WTC11 (cell line): ENCODE results near the gene PAK6. TPM values are rescaled to one million over a fixed set of nuclear protein-coding genes. Genes with fewer than 3 reads are reported as not detected.

Experiments used
- ATAC-seq: fragments of 200-7000 bp; cut with Tn5 transposase; 2 replicates; pipeline ENCODE4 v1.10.0; 2021; ENCODE audit warnings: mild to moderate bottlenecking, moderate library complexity
- CTCF ChIA-PET: fragments of 300-600 bp; sonication (Branson Sonifier 250); formaldehyde crosslinking; loops from one replicate; lab custom pipeline; 2021; ENCODE audit warnings: antibody characterized with exemption; lab: Charles Lee
- POLR2A ChIA-PET: fragments of 350-600 bp; sonication (Branson Sonifier 250); formaldehyde crosslinking; loops from one replicate; lab custom pipeline; 2021; ENCODE audit warnings: antibody characterized with exemption; lab: Charles Lee
- DNase-seq: peaks from one replicate; pipeline ENCODE4 v3.0.0; 2021; ENCODE audit warnings: low spot score
- H3K27ac Mint-ChIP-seq: 2 replicates; pipeline ENCODE4 v1.8.0; 2021; ENCODE audit warnings: mixed read lengths
- H3K27me3 Mint-ChIP-seq: 2 replicates; pipeline ENCODE4 v1.8.0; 2021; ENCODE audit warnings: low read depth, mild to moderate bottlenecking, moderate library complexity, mixed read lengths
- H3K36me3 Mint-ChIP-seq: 2 replicates; pipeline ENCODE4 v1.8.0; 2021; ENCODE audit warnings: mixed read lengths
- H3K4me1 Mint-ChIP-seq: 2 replicates; pipeline ENCODE4 v1.8.0; 2022; ENCODE audit warnings: mixed read lengths
- H3K4me3 Mint-ChIP-seq: 2 replicates; pipeline ENCODE4 v1.8.0; 2021; ENCODE audit warnings: mild to moderate bottlenecking, moderate library complexity, mixed read lengths
- H3K9me3 Mint-ChIP-seq: 2 replicates; pipeline ENCODE4 v1.8.0; 2021; ENCODE audit warnings: mixed read lengths
- ARID4B ChIP-seq: sonication (generic); formaldehyde crosslinking; IDR thresholded peaks from 2 replicates; pipeline ENCODE4 v1.8.0; 2023; ENCODE audit warnings: missing genetic modification reagents, mild to moderate bottlenecking, borderline replicate concordance
- ATF1 ChIP-seq: sonication (generic); formaldehyde crosslinking; IDR thresholded peaks from 2 replicates; pipeline ENCODE4 v1.8.1; 2023; ENCODE audit warnings: mild to moderate bottlenecking, moderate library complexity, missing genetic modification reagents
- CBFB ChIP-seq: sonication (generic); formaldehyde crosslinking; IDR thresholded peaks from 2 replicates; pipeline ENCODE4 v1.8.1; 2022; ENCODE audit warnings: mild to moderate bottlenecking, low read depth, missing genetic modification reagents
- ELF4 ChIP-seq: sonication (generic); formaldehyde crosslinking; IDR thresholded peaks from 2 replicates; pipeline ENCODE4 v1.8.1; 2022; ENCODE audit warnings: low read depth, mild to moderate bottlenecking, moderate library complexity, missing genetic modification reagents
- ERG ChIP-seq: fragments of 250-450 bp; sonication (Bioruptor Pico); IDR thresholded peaks from 2 replicates; pipeline ENCODE4 v1.8.0; 2021; ENCODE audit warnings: mild to moderate bottlenecking
- FOXK1 ChIP-seq: sonication (generic); formaldehyde crosslinking; IDR thresholded peaks from 2 replicates; pipeline ENCODE4 v1.8.0; 2022; ENCODE audit warnings: mild to moderate bottlenecking, moderate library complexity, missing genetic modification reagents
- GABPB1 ChIP-seq: sonication (generic); formaldehyde crosslinking; IDR thresholded peaks from 2 replicates; pipeline ENCODE4 v1.8.1; 2023; ENCODE audit warnings: mild to moderate bottlenecking, missing genetic modification reagents
- GTF2I ChIP-seq: fragments of 250-450 bp; sonication (Bioruptor Pico); conservative IDR thresholded peaks from 2 replicates; pipeline ENCODE4 v1.4.0; 2021; ENCODE audit warnings: mild to moderate bottlenecking
- NFYB ChIP-seq: sonication (generic); formaldehyde crosslinking; conservative IDR thresholded peaks from 2 replicates; pipeline ENCODE4 v1.8.0; 2022; ENCODE audit warnings: low read depth, missing genetic modification reagents
- RELA ChIP-seq: sonication (generic); formaldehyde crosslinking; IDR thresholded peaks from 2 replicates; pipeline ENCODE4 v1.8.1; 2022; ENCODE audit warnings: missing genetic modification reagents, mild to moderate bottlenecking, borderline replicate concordance
- RORB ChIP-seq: fragments of 250-450 bp; sonication (Bioruptor Pico); IDR thresholded peaks from 2 replicates; pipeline ENCODE4 v1.9.0; 2021; ENCODE audit warnings: mild to moderate bottlenecking
- SMAD4 ChIP-seq: sonication (generic); formaldehyde crosslinking; IDR thresholded peaks from 2 replicates; pipeline ENCODE4 v1.8.0; 2022; ENCODE audit warnings: mild to moderate bottlenecking, missing genetic modification reagents
- SP1 ChIP-seq: sonication (generic); formaldehyde crosslinking; conservative IDR thresholded peaks from 2 replicates; pipeline ENCODE4 v1.8.1; 2022; ENCODE audit warnings: missing genetic modification reagents
- TCF7 ChIP-seq: sonication (generic); formaldehyde crosslinking; IDR thresholded peaks from 2 replicates; pipeline ENCODE4 v1.8.0; 2022; ENCODE audit warnings: mild to moderate bottlenecking, low read depth, missing genetic modification reagents, moderate library complexity
- TEAD4 ChIP-seq: sonication (generic); formaldehyde crosslinking; IDR thresholded peaks from 2 replicates; pipeline ENCODE4 v1.8.0; 2022; ENCODE audit warnings: mild to moderate bottlenecking, missing genetic modification reagents
- ZNF232 ChIP-seq: sonication (generic); formaldehyde crosslinking; IDR thresholded peaks from 2 replicates; pipeline ENCODE4 v1.8.0; 2022; ENCODE audit warnings: mild to moderate bottlenecking, missing genetic modification reagents
- ZNF317 ChIP-seq: sonication (generic); formaldehyde crosslinking; IDR thresholded peaks from 2 replicates; pipeline ENCODE4 v1.8.1; 2023; ENCODE audit warnings: low read depth, mild to moderate bottlenecking, moderate library complexity, missing genetic modification reagents, borderline replicate concordance
- ZNF671 ChIP-seq: fragments of 250-450 bp; sonication (Bioruptor Pico); IDR thresholded peaks from 2 replicates; pipeline ENCODE4 v1.8.0; 2021; ENCODE audit warnings: mild to moderate bottlenecking
- ZSCAN18 ChIP-seq: fragments of 250-450 bp; sonication (Bioruptor Pico); IDR thresholded peaks from 2 replicates; pipeline ENCODE4 v2.1.2; 2022; ENCODE audit warnings: mild to moderate bottlenecking, moderate library complexity
- total RNA-seq: library from RNA; stranded (reverse); gene quantifications from 3 replicates; pipeline ENCODE4 v1.2.3, GENCODE V29; 2021
- TF ChIP-seq, protein P1 (sequence below): fragments of 250-450 bp; sonication (Bioruptor Pico); conservative IDR thresholded peaks from 2 replicates; pipeline ENCODE4 v1.9.0; 2021; ENCODE audit warnings: mild to moderate bottlenecking
- TF ChIP-seq, protein P2 (sequence below): sonication (generic); formaldehyde crosslinking; IDR thresholded peaks from 2 replicates; pipeline ENCODE4 v1.8.1; 2023; ENCODE audit warnings: mild to moderate bottlenecking, missing genetic modification reagents
- TF ChIP-seq, protein P3 (sequence below): fragments of 250-450 bp; sonication (Bioruptor Pico); IDR thresholded peaks from 2 replicates; pipeline ENCODE4 v1.9.0; 2021; ENCODE audit warnings: mild to moderate bottlenecking

PAK6 gene
- total RNA-seq, 1 experiment from 2014 or later: 11.7 TPM

DNA sequence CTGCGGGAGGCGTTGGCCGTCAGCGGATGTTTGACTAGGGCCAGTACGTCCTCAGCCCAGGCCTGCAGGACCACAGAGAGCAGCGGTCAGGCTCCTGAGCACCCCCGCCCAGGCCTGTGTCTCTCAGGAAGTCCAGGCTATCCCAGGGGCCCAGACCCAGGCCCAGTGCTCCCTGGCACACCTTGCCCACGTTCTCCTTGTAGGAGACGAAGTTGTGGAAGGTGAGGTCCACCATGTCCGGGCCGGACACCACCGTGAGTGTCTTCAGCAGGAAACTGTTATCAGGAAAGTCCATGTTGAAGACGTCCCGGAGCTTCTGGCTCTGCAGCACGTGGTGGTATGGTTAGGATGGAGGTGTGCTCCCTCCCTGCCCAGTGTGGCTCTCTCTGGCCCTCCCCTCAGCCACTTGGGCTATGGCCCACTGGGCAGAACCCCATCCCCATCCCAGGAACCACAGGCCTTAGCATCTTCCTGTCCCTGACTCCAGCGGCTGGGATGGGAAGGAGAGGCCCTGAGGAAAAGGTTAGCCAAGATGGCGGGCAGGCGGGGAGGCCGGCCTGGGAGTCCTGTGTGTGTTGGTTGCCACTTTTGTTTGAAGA is 63.5 kb downstream of the PAK6 start:
- DNase-seq (no peak), ATAC-seq (no peak)
- no peak overlapping the region for H3K27ac Mint-ChIP-seq
- ChIA-PET CTCF (interaction anchor here (0.7 to 12.4 kb wide), 11 partner anchors 7 to 64 kb away, joined by 3 to 341 read pairs (median 12); partner anchors contain the start of genes ANKRD63, INAFM2 and PAK6), POLR2A (interaction anchor here (1.0 to 1.8 kb wide), 2 partner anchors 11 to 38 kb away, joined by 3 to 6 read pairs; no protein-coding TSS in a partner anchor)
- H3K4me1 Mint-ChIP-seq: peaks cover 26% of the 10 kb centered on the region
- no peaks in the 10 kb centered on the region; the same call in 1 of the 2 replicates for H3K27me3 Mint-ChIP-seq
- no peak overlapping the region for H3K4me3 Mint-ChIP-seq
- H3K36me3 Mint-ChIP-seq: peaks cover 18% of the 10 kb centered on the region
- TF ChIP-seq ATF1 (CRISPR knock-in tag) (no peak), ARID4B (CRISPR knock-in tag) (no peak), SP1 (CRISPR knock-in tag) (no peak), TEAD4 (no peak), ZNF671 (CRISPR knock-in tag) (no peak), GABPB1 (CRISPR knock-in tag) (no peak), SMAD4 (no peak), ZSCAN18 (CRISPR knock-in tag) (no peak), RELA (CRISPR knock-in tag) (no peak)
- TF ChIP-seq, protein P1, sequence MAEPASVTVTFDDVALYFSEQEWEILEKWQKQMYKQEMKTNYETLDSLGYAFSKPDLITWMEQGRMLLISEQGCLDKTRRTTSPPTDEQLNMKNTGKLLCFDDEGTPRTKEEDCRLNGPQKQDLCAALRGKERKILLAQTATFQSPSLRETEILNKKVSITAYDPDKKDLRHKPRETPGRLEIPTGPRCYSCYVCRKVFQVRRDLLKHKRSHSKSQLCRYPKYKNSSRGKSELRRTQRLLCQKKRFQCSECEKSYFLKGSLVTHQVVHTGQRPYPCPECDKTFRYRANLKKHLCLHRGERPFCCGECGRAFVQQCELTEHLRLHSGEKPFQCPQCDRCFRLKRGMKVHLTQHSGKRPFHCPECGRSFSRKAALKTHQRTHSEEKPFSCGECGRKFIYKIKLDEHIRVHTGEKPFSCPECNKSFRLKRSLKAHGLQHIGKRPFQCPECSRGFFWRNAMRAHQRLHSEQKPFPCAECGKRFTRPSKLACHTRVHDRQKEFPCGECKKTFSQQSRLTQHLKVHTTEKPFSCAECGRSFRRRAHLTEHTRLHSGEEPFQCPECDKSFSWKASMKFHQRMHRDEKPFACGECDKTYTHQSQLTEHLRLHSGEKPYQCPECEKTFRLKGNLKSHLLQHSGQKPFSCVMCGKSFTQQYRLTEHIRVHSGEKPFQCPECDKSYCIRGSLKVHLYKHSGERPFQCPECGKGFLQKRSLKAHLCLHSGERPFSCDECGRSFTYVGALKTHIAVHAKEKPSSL (CRISPR knock-in tag): no peak
- H3K9me3 Mint-ChIP-seq: peaks cover 16% of the 10 kb centered on the region

DNA sequence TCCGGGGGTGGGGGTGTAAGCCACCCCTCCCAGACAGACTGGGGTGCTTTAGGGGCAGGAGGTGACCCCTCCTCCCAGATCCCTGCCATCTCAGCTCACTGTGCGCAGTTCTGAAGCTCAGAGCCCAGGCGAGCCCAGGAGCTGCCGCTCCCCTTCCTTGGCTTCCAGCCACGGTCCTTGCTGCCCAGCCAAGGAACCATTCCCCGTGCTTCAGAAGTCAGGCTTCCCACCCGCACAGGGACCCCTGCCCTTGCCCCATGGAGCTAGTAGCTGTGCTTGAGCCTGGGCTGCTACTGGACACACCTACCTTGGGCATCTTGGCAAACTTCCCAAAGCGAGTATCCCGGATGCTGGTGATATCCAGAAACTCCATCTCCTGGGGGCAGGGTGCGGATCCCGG is 64.1 kb downstream of the PAK6 start:
- H3K4me1 Mint-ChIP-seq: peaks cover 29% of the 10 kb centered on the region
- no peak for ATAC-seq
- H3K27me3 Mint-ChIP-seq: no peaks in the 10 kb centered on the region; the same call in 1 of the 2 replicates
- no peak overlapping the region for H3K4me3 Mint-ChIP-seq
- peaks cover 18% of the 10 kb centered on the region for H3K36me3 Mint-ChIP-seq
- H3K9me3 Mint-ChIP-seq: peaks cover 16% of the 10 kb centered on the region
- CTCF ChIA-PET: interaction anchor here (1.0 to 12.4 kb wide), 6 partner anchors 15 to 36 kb away, joined by 3 to 341 read pairs (median 31); partner anchors contain the start of genes ANKRD63 and INAFM2
- no peak overlapping the region for H3K27ac Mint-ChIP-seq
- POLR2A ChIA-PET: interaction anchor here (1.0 kb wide), 1 partner anchor 37 kb away, joined by 3 read pairs; no protein-coding TSS in a partner anchor
- DNase-seq: no peak
- TF ChIP-seq NFYB (CRISPR knock-in tag): no peak
- TF ChIP-seq, protein P2, sequence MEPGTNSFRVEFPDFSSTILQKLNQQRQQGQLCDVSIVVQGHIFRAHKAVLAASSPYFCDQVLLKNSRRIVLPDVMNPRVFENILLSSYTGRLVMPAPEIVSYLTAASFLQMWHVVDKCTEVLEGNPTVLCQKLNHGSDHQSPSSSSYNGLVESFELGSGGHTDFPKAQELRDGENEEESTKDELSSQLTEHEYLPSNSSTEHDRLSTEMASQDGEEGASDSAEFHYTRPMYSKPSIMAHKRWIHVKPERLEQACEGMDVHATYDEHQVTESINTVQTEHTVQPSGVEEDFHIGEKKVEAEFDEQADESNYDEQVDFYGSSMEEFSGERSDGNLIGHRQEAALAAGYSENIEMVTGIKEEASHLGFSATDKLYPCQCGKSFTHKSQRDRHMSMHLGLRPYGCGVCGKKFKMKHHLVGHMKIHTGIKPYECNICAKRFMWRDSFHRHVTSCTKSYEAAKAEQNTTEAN (CRISPR knock-in tag): no peak
- TF ChIP-seq CBFB (CRISPR knock-in tag): no peak
- no peak for TF ChIP-seq TCF7 (CRISPR knock-in tag)
- TF ChIP-seq ZNF317 (CRISPR knock-in tag): no peak
- TF ChIP-seq GTF2I (CRISPR knock-in tag): no peak
- no peak for TF ChIP-seq ELF4 (CRISPR knock-in tag)
- no peak for TF ChIP-seq ZNF232
- no peak for TF ChIP-seq ERG (CRISPR knock-in tag)
- no peak for TF ChIP-seq FOXK1 (CRISPR knock-in tag)
- TF ChIP-seq, protein P3, sequence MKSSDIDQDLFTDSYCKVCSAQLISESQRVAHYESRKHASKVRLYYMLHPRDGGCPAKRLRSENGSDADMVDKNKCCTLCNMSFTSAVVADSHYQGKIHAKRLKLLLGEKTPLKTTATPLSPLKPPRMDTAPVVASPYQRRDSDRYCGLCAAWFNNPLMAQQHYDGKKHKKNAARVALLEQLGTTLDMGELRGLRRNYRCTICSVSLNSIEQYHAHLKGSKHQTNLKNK (CRISPR knock-in tag): no peak
- TF ChIP-seq RORB (CRISPR knock-in tag): no peak
